Non-pigmented ciliary epithelial cell (primary cell): ENCODE results near the gene KLK12.
"Not testable (repeated sequence)": the region's sequence is repeated elsewhere in the genome, so short reads cannot be mapped to it uniquely, and the experiment has no call there.

Source experiments
- DNase-seq: peaks from one replicate; pipeline ENCODE4 v3.0.0-alpha.2; 2010; ENCODE audit warnings: low read depth

Gene KLK12

GRCh38 chr19:51015691-51016267 lies 19.0 kb downstream of the KLK12 start:
- no peak for DNase-seq

- no peak for DNase-seq
These were observed 20.6 kb downstream of the KLK12 start for GRCh38 chr19:51014242-51014641.

- no peak for DNase-seq
These were observed 22.1 kb downstream of the KLK12 start for GRCh38 chr19:51012661-51013190.

- no peak for DNase-seq
These were observed 24.6 kb downstream of the KLK12 start for GRCh38 chr19:51010066-51010795.

GRCh38 chr19:51009061-51009891 lies 25.5 kb downstream of the KLK12 start:
- DNase-seq, result no peak

GRCh38 chr19:51007488-51007887 lies 27.3 kb downstream of the KLK12 start:
- DNase-seq, result no peak

GRCh38 chr19:51006406-51006805 lies 28.4 kb downstream of the KLK12 start:
- DNase-seq, result no peak

- no peak for DNase-seq
These were observed 29.6 kb downstream of the KLK12 start for GRCh38 chr19:51005248-51005647.

- DNase-seq, result no peak
These were observed 31.5 kb downstream of the KLK12 start for GRCh38 chr19:51003316-51003715.

GRCh38 chr19:51002542-51003311 lies 32.1 kb downstream of the KLK12 start:
- DNase-seq, result no peak

- no peak for DNase-seq
These were observed 32.7 kb downstream of the KLK12 start for GRCh38 chr19:51002089-51002532.

- DNase-seq, result no peak
These were observed 33.3 kb downstream of the KLK12 start, which contains the start of gene KLK8 for GRCh38 chr19:51001515-51001914. TSS of gene KLK8 (minus strand) at chr19:51001604. CDS start at chr19:51001167, 437 bp downstream.

- DNase-seq, result no peak
These were observed 33.8 kb downstream of the KLK12 start for GRCh38 chr19:51000981-51001380.

- no peak for DNase-seq
These were observed 34.4 kb downstream of the KLK12 start for GRCh38 chr19:51000426-51000825.

GRCh38 chr19:50998686-50999085 lies 36.1 kb downstream of the KLK12 start:
- no peak for DNase-seq

GRCh38 chr19:50998061-50998460 lies 36.7 kb downstream of the KLK12 start:
- DNase-seq, result no peak

- DNase-seq, result no peak
These were observed 40.7 kb downstream of the KLK12 start for GRCh38 chr19:50994129-50994528.

GRCh38 chr19:50992666-50993035 lies 42.2 kb downstream of the KLK12 start:
- no peak for DNase-seq

- not testable (repeated sequence) for DNase-seq
These were observed 50.4 kb downstream of the KLK12 start for GRCh38 chr19:50984416-50984815.

GRCh38 chr19:50983625-50984292 lies 51.0 kb downstream of the KLK12 start, which contains the start of gene KLK7:
TSS of gene KLK7 (minus strand) at chr19:50983917. CDS start at chr19:50982399, 1,518 bp downstream.
- DNase-seq, result no peak

GRCh38 chr19:50982186-50982585 lies 52.6 kb downstream of the KLK12 start:
- DNase-seq, result no peak
